ENCODE measurements around the gene CASP3.
A peak's percentile ranks its signal among the peaks of the same experiment; 100 is the strongest.
"Not testable (repeated sequence)": the region's sequence is repeated elsewhere in the genome, so short reads cannot be mapped to it uniquely, and the experiment has no call there.

CASP3 gene

DNA sequence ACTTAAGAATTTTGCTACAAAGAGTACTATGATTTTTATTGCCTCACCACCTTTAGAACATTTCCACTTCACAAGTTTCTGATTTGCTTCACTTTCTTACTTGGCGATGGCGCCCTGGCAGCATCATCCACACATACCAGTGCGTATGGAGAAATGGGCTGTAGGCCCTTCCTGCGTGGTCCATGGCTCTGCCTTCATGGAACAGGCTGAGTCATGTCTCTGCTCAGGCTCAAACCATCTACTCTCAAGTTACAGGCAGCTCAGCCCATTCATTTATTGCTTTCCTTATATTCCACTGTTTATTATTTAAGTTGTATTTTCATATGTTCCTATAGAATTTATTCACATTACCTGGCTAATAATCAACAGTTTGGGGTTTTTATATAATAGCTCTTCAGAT is 21.1 kb downstream of the CASP3 start:
- no peak for DNase-seq

DNA sequence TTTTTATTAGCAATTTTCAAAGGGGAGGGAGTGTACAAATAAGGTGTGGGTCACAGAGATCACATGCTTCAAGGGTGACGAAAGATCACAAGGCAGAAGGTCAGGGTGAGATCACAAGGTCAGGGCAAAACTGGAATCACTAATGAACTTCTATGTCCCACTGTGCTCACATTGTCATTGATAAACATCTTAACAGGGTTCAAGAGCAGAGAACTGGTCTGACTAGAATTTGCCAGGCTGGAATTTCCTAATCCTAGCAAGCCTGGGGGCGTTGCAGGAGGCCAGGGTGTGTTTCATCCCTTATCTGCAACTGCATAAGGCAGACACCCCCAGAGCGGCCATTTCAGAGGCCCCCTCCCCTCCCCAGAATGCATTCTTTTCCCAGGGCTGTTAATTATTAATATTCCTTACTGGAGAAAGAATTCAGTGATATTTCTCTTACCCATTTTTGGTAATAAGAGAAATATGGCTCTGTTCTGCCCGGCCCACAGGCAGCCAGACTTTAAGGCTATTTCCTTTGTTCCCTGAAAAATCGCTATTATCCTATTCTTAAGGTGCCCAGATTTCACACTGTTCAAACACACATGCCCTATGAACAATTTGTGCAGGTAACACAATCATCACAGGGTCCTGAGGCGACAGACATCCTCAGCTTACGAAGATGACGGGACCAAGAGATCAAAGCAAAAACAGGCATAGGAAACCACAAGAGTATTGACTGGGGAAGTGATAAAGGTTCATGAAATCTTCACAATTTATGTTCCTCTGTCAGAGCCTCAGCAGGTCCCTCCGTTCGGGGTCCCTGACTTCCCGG is 23.3 kb downstream of the CASP3 start:
- peak; percentile 25 to 33 for DNase-seq

DNA sequence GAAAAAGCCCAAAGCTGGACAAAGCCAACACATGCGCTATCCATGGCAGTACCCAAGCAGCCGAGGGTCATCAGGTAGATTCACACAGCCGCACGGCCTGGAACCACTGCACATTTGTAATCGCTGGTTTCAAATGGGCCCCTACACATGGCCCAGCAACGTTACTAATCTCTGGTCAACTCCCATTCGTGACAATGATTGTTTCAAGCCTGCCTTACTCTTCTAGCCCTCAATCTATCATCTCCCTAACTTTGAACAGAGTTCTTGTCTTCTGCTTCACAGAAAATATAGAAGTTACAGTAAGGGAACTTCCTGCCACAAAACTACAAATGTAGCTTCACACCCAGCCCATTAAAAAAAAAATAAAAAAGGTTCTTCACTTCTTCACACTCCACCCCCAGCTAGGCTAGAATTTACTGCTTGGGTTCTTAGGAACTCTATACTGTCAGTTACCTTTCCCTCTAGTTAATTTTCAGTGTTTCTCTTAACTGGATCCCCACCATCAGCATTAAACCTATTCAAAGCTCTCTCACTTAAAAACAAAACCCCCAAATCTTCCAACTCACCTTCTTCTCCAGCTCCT is 24.2 kb downstream of the CASP3 start:
- DNase-seq, result no peak

DNA sequence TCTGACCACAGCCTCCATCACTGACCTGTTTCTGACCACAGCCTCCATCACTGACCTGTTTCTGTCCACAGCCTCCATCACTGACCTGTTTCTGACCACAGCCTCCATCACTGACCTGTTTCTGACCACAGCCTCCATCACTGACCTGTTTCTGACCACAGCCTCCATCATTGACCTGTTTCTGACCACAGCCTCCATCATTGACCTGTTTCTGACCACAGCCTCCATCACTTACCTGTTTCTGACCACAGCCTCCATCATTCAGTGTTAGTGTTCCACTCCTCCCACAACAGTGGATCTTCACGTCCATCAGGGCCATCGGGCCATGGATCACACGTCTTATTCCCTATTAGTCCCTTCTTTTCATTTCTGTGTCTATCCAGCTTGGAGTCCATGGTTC is 24.7 kb downstream of the CASP3 start:
- DNase-seq, result not testable (repeated sequence)

DNA sequence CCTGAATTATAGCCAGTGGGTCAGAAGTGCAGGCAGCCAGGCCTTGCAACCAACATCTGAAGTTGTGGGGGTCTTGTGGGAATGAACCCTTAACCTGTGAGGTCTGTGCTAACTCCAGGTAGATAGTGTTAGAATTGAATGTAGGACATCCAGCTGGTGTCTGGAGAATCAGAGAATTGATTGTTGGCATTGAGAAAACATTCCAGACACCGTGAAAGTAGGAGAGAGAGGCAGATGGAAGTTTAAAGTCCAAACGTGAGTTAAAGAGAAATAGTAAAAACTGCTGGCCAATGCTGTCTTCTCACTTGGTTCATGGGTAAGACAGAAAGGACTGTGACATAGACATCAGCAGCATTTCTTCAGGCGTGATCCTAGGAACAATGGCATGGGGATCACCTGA is 27.7 kb downstream of the CASP3 start:
- DNase-seq, result no peak

DNA sequence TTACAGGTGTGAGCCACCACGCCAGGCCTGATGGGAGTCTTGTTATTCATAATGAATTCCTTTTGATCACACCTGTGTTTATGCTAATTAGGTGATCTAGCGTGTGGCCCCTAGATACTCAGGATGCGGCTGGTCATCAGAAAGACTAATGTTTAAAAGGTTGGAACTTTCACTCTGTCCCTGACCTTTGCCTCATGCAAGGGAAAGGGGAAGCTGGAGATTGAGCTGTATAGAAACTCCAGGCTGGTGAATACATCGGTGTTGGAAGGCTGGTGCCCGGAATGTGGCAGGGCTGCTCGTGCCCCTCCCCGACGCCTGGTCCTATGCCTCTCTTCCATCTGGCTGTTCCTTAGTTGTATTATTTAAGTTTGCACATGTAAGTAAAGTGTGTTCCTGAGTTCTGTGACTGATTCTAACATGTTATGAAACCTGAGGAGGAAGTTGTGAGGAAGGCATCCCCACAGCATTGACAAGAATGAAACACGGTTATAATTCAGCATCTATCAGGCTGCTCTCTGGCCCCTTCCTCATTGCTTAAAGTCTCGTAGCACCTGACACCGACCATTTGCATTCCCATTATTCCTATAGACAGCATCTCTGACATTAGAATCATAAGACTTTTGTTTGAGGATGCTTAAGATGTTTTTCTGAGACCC is 28.9 kb downstream of the CASP3 start:
- no peak for DNase-seq

DNA sequence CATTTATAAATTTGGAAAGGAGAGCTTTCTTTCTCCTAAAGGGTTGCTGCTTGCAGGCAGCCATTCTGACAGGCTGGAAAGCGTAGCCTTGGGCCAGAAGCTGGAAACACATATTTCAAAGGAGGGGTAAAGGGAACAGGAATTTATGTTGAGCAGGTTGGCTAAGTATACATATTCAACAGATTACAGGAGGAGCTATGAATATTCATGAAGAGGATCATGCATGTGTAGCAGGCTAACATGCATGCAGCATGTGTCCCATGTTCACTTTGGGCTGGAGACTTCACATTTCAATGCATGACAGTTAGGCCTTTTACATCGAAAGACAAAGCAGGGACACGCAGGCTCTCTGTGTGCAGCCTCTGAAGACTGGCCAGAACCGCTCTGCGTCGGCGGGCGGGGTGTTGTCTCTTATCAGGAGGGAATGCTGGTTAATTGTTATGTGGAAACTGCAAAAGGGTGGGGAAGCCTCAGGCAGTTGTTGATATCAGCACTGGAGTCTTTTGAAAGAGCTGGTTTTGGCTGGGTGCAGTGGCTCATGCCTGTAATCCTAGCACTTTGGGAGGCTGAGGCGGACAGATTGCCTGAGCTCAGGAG is 31.5 kb downstream of the CASP3 start:
- no peak for DNase-seq

DNA sequence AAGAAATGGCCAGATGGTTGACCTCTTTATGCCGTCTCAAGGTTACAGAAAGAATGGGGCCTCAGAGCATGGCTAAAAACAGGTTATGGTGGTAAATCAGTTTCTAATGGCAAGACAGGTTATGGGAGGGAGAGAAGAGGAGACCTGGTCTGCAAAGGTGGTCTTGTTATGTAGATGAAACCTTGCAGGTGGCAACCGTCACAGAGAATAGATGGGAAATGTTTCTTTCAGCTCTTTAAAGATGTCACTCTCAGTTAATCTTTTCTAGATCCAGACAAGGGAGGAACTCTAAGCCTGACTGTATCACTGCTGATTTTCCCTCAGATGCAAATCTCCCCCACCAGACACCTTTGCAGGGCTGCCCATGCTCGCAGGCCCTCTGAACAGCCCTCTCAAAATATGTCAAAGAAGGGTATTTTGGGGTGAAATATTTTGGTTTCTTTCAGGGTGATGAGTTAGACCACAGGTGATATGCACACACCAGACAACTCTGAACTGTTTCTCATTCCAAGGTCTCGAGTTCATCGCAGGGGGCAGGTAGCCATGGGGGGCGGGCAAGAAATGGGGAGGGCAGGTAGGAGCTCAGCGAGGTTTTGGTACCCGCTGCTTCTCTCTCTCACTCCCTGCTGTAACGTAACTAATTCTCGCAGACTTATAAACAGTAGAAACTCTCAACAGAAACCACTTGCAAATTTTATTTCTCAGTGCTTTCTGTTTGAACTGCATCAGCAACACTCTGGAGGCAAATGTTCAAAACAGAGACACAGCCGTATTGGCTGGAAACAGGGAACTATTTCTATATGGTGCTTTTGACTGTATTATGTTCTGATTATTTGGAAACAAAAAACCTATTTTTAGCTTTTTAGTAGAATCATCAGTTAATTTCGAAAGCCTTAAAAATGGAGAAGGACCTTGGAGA is 32.4 kb downstream of the CASP3 start:
- no peak for DNase-seq

DNA sequence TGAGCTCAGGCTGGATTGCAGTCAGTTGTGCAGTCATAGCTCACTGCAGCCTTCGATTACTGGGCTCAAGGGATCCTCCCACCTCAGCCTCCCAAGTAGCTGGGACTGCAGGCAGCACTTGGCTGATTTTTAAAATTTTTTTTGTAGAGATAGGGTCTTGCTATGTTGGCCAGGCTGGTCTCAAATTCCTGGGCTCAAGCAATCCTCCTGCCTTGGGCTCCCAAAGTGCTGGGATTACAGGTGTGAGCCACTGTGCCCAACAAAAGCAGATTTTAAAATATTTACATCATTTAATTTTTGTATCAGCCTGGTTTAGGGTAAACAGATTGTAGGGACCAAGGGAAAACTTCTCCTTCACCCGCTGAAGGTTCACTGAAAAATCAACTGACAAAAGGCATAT is 33.1 kb downstream of the CASP3 start:
- DNase-seq, result not testable (repeated sequence)

DNA sequence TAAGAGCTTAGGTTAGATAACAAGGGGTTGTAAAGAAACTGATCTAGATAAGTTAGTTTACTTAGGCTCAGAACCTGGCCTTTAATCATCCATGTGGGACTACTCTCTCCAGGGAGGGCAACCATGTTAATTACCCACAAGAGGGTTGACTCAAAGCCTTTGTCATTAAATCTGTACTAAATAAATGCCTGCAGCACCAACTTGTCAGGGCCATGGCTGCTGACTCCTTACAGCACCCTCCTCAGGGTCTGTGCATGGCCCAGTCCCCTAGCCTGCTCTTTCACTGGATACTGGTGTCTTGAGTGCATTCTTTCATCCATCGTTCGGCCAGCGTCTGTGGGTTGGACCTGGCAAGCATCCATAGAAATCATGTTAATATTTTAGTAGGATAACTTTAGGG is 34.7 kb downstream of the CASP3 start:
- no peak for DNase-seq

DNA sequence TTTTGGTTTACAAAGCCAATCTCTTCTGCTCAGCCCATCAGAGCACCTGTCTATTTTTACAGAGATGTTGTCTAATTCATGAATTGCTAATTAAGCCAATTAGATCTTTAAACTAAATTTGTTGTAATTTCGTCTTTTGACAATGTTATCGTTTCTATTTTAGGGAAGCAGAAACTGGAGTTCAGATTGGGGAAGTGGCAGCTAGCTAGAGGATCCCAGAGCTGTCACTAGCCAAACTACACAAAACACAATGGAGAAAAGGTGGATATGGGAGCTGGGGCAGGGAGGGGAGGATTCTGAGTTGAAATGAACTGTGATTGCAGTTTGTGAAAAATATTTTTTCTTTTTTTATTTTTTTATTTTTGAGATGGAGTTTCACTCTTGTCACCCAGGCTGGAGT is 35.8 kb downstream of the CASP3 start:
- no peak for DNase-seq

DNA sequence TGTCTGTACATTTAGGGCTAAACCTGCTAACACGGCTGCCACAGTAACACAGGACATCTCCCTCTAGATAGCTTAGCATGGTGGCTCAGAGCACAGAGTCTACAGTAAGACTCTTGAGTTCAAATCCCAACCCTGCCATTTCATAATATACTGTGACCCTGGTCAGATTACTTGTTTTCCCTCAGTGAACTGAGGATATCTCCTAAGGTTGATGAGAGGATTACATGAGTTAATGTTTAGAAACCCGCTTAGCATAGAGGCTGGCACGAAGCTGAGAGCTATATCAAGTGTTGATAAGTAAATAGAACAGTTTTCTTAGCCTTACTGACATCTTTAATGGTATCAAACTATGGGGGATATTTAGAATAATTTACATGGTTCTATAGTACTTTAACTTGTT is 37.2 kb downstream of the CASP3 start:
- no peak for DNase-seq

DNA sequence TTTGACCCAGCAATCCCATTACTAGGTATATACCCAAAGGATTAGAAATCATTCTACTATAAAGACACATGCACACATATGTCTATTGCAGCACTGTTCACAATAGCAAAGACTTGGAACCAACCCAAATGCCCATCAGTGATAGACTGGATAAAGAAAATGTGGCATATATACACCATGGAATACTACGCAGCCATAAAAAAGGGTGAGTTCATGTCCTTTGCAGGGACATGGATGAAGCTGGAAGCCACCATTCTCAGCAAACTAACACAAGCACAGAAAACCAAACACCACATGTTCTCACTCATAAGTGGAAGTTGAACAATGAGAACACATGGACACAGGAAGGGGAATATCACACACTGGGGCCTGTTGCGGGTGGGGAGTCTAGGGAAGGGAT is 41.8 kb downstream of the CASP3 start:
- DNase-seq, result not testable (repeated sequence)

DNA sequence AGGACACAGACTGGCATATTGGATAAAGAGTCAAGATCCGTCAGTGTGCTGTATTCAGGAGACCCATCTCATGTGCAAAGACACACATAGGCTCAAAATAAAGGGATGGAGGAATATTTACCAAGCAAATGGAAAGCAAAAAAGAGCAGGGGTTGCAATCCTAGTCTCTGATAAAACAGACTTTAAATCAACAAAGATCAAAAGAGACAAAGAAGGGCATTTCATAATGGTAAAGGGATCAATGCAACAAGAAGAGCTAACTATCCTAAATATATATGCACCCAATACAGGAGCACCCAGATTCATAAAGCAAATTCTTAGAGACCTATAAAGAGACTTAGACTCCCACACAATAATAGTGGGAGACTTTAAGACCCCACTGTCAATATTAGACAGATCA is 46.4 kb downstream of the CASP3 start:
- not testable (repeated sequence) for DNase-seq

DNA sequence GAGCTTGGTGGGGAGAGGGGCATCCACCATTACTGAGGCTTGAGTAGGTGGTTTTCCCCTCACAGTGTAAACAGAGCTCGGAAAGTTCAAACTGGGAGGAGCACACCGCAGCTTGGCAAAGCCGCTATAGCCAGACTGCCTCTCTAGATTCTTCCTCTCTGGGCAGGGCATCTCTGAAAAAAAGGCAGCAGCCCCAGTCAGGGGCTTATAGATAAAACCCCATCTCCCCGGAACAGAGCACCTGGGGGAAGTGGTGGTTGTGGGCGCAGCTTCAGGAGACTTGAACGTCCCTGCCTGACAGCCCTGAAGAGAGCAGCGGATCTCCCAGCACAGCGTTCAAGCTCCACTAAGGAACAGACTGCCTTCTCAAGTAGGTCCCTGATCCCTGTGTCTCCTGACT is 48.3 kb downstream of the CASP3 start:
- DNase-seq, result not testable (repeated sequence)

DNA sequence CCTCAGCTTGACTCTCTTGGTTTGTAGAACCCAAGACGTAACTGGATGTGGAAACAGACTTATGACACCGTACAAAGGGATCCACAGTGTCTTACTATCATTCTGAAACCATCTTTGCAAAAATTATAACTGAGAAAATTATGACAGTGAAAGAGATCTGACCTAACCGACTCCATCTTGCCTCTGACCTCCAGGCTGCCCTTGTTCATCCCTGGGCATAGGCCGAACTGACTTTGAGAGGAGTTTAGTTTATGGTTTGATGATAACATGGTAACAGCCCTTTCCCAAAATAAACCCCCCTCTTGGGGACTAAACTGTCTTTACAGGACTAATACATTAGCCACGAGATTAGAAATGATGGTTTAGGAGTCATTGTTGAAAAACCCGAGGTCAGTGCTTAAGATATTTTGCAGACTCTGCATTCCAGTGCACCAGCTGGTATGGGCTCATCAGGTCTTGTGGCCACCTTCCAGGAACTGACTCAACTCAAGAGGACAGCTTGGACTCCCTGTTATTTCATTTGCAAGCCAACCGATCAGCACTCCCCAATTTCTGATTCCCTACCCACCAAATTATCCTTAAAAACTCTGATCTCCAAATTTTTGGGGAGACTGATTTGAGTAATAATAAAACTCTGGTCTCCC is 49.6 kb downstream of the CASP3 start:
- no peak for DNase-seq

DNA sequence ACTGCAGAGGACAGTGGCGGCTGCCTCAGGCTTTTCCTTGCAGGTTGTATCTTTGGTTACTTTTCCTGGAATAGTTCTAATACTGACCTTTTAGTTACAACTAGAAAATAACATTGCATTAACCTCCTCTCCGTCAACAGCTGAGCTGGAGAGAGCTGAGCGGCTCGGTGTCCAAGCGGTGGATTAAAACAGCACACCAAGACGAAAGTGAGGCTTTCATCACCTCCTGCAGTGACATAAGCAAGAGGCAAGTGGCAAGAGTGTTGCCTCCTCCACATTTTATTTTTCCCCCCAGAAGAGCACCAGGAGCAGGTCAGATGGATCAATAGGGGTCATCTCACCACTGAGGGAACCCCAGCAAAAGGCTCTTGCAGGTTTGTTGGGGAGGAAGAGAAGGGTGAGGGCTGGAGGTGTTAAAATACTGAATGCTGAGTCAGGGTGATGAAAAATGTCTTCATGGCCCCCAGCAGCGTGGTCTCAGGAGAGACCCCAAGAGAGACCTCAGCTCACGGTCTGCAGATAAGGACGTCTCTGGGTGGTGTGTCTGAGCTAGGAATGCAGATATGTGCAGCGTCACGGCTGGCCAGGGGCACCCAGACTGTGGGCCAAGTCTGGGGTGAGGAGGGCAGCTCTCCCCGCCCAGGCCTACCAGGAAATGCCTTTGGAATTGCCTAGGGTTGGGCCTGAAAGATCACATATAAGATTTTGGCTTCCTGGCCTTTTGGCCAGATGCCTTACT is 50.3 kb downstream of the CASP3 start:
- no peak for DNase-seq

DNA sequence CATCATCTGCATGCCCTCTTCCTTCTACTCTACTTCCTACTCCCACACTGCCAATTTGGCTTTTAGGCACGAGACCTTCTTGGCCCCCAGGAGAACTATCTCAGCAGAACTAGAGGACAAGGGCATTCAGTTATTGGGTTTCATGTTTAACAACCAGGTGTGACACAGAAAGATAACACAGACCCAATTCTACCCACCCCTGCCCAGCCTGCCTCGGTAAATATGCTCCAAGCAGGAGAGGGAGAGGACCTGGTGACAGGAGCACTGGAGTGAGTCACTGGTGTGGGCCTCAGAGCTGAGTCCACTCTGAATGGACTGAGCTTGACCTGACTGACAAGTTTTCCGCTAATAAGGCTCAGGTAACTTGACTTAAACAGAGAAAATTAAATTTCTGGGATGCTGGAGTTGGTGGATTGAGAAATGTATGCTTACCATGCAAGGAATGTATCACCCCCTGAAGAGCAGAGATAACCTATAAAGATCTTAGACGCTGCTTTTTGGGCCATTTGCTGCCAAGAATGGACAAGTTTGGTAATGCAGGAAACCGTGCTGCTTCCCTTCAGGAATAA is 52.5 kb downstream of the CASP3 start:
- DNase-seq, result no peak

DNA sequence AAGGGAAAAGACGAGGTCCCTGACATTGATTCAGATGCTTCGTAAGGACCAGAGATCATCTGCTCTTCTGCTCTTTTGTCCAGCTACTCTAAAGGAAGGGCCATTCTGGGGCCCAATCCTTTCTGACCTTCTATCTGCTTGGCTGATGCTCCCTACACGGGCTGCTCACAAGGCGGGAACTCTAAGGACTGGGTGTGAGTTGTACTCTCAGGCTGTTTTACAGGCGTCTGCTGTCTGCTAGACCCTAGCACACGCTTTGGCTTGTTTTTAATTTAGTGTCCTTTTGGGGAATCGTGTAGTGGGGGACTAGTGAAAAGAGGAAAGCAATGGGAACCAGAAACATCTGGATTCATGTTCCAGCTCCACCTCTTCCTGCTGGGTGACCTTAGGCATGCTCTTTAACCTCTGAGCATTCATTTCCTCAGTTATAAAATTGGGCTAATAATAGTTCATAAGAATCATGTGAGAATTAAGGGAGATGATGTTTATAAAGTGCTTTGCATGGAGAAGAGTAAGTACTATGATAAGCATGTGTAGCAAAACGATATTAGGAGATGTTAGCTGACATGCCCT is 53.1 kb downstream of the CASP3 start:
- no peak for DNase-seq

DNA sequence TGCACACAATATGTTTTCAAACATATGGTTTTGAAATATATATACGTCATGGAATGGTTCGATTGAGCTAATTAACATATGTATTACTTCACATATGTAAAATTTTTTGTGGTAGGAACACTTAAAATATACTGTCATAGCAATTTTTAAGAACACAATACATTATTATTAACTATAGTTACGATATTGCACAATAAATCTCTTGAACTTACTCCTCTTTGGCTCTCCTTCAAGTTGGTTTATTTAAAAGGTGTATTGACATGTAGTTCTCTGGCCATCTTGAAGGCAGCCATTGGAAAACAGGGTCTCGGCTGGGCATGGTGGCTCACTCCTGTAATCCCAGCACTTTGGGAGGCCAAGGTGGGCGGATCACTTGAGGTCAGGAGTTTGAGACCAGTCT is 53.8 kb downstream of the CASP3 start:
- no peak for DNase-seq

DNA sequence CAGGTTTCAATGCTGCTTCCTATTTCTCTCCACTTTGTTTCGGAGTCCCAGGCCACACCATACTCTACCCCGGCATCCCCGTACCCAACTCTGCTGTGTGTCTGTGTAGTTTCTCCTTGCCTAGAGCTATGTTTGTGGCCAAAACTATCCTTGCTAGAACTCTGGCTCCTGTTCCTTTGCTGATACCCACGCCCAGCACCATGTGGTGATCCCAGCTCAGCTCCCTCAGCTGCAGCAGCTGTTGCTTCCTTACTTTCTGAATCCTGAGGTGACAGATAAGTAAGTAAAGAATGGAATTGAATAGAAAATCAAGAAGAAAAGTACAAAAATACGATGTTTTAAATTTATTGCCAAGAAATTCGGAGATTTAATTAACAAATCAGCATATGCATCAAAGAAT is 55.8 kb downstream of the CASP3 start:
- DNase-seq, result no peak

Data from CD4-positive, alpha-beta T cell treated with Interferon alpha-2 for 1 hour (primary cell).